ENCODE measurements around the gene CD58. TPM values are rescaled to one million over a fixed set of nuclear protein-coding genes. Genes with fewer than 3 reads are reported as not detected.

Gene CD58
- total and polyA plus RNA-seq, 4 donors, result 5.1 to 30.2 (median 10.8) TPM

GRCh38 chr1:116569381-116569670, 1.5 kb downstream of the CD58 start:
- no peak for TF ChIP-seq RAD21 (IDR thresholded peaks at IDR 0.05)
- no peak for TF ChIP-seq HNF4A (conservative IDR thresholded peaks at IDR 0.05)
- no peak for TF ChIP-seq FOXA1 (IDR thresholded peaks at IDR 0.05)
- no peak for TF ChIP-seq CTCF (IDR thresholded peaks at IDR 0.05; ENCODE audit: low read depth, low read length, missing input control)
- no peak for TF ChIP-seq EGR1 (IDR thresholded peaks at IDR 0.05; ENCODE audit: low read depth in 2 of 2)
- no peak for TF ChIP-seq FOXA2 (IDR thresholded peaks at IDR 0.05)
- no peak for TF ChIP-seq TAF1 (conservative IDR thresholded peaks at IDR 0.05)
- no peak for TF ChIP-seq ZBTB33 (IDR thresholded peaks at IDR 0.05)
- no peak for TF ChIP-seq MAX (IDR thresholded peaks at IDR 0.05)
- no peak for TF ChIP-seq JUND (IDR thresholded peaks at IDR 0.05)
- no peak for TF ChIP-seq NR2F2 (IDR thresholded peaks at IDR 0.05)
- TF ChIP-seq SP1 (IDR thresholded peaks at IDR 0.05), result no peak
- TF ChIP-seq ATF3 (IDR thresholded peaks at IDR 0.05), result no peak
- TF ChIP-seq GABPA (IDR thresholded peaks at IDR 0.05 in 1 of 2, conservative IDR thresholded peaks at IDR 0.05 in 1 of 2), result no peak
- TF ChIP-seq RXRA (IDR thresholded peaks at IDR 0.05), result no peak
- TF ChIP-seq REST (IDR thresholded peaks at IDR 0.05), result no peak
- no peak for DNase-seq (ENCODE audit: low spot score)
- no peak overlapping the region for H3K27ac ChIP-seq (ENCODE audit: low read depth in 1 of 2, low read length in 2 of 2)
- H3K9ac ChIP-seq (ENCODE audit: low read depth in 1 of 2, low read length in 2 of 2), result no peak overlapping the region
- H3K4me3 ChIP-seq (ENCODE audit: low read depth in 1 of 3, low read length in 3 of 3), result no peak overlapping the region
- no peaks in the 10 kb centered on the region for H3K9me3 ChIP-seq (ENCODE audit: control insufficient read depth in 4 of 4, low read length in 3 of 4)
- peaks cover 1 to 12% (median 11%) of the 10 kb centered on the region in 4 donors for H3K4me1 ChIP-seq (ENCODE audit: control insufficient read depth in 4 of 4, insufficient read depth in 4 of 4, low read length in 3 of 4)
- no peaks in the 10 kb centered on the region for H3K27me3 ChIP-seq (ENCODE audit: control insufficient read depth in 4 of 4, insufficient read depth in 4 of 4, low read length in 3 of 4)
- H3K36me3 ChIP-seq (ENCODE audit: control insufficient read depth in 4 of 4, insufficient read depth in 3 of 4, low read depth in 1 of 4, low read length in 3 of 4), result no peaks in the 10 kb centered on the region
